NK-92 treated with Interleukin-12 subunit alpha and Interleukin-12 subunit beta, amount 100 ng/mL, for 24 hours (cell line): ENCODE data around the gene NAV2.
"Not testable (repeated sequence)": the region's sequence is repeated elsewhere in the genome, so short reads cannot be mapped to it uniquely, and the experiment has no call there.

ENCODE experiments used
- DNase-seq: peaks from one replicate; lab custom pipeline; 2025; lab: John Stamatoyannopoulos, UW

The NAV2 gene

GRCh38 chr11:20058749-20059458, 346.3 kb downstream of the NAV2 start:
- no peak for DNase-seq

GRCh38 chr11:20059587-20060021, 347.0 kb downstream of the NAV2 start:
- no peak for DNase-seq

GRCh38 chr11:20060181-20060580, 347.5 kb downstream of the NAV2 start:
- no peak for DNase-seq

GRCh38 chr11:20060647-20061205, 348.1 kb downstream of the NAV2 start:
- no peak for DNase-seq

GRCh38 chr11:20061776-20062175, 349.1 kb downstream of the NAV2 start:
- no peak for DNase-seq

GRCh38 chr11:20064961-20065405, 352.3 kb downstream of the NAV2 start:
- no peak for DNase-seq

GRCh38 chr11:20065406-20065805, 352.8 kb downstream of the NAV2 start:
- DNase-seq: no peak

- DNase-seq: no peak
Measured at GRCh38 chr11:20066013-20066782, 353.6 kb downstream of the NAV2 start.

GRCh38 chr11:20066783-20067156, 354.1 kb downstream of the NAV2 start:
- DNase-seq: no peak

- DNase-seq: no peak
Measured at GRCh38 chr11:20067665-20068064, 355.0 kb downstream of the NAV2 start.

- no peak for DNase-seq
Measured at GRCh38 chr11:20068691-20069090, 356.1 kb downstream of the NAV2 start.

GRCh38 chr11:20070459-20070858, 357.8 kb downstream of the NAV2 start:
- no peak for DNase-seq

GRCh38 chr11:20075627-20076026, 363.0 kb downstream of the NAV2 start:
- DNase-seq: no peak

- no peak for DNase-seq
Measured at GRCh38 chr11:20078846-20079245, 366.2 kb downstream of the NAV2 start.

- no peak for DNase-seq
Measured at GRCh38 chr11:20080032-20080685, 367.5 kb downstream of the NAV2 start.

GRCh38 chr11:20081336-20081735, 368.7 kb downstream of the NAV2 start:
- DNase-seq: no peak

GRCh38 chr11:20083877-20084276, 371.2 kb downstream of the NAV2 start:
- not testable (repeated sequence) for DNase-seq

GRCh38 chr11:20084921-20085814, 372.5 kb downstream of the NAV2 start:
- DNase-seq: no peak

GRCh38 chr11:20085918-20086317, 373.3 kb downstream of the NAV2 start:
- DNase-seq: no peak

- DNase-seq: no peak
Measured at GRCh38 chr11:20087118-20087521, 374.5 kb downstream of the NAV2 start.

GRCh38 chr11:20088397-20089225, 376.0 kb downstream of the NAV2 start:
- DNase-seq: no peak
